ENCODE measurements around the gene C16orf96.

- no peak for TF ChIP-seq POLR2A (IDR thresholded peaks at IDR 0.05)
- TF ChIP-seq, protein P1, sequence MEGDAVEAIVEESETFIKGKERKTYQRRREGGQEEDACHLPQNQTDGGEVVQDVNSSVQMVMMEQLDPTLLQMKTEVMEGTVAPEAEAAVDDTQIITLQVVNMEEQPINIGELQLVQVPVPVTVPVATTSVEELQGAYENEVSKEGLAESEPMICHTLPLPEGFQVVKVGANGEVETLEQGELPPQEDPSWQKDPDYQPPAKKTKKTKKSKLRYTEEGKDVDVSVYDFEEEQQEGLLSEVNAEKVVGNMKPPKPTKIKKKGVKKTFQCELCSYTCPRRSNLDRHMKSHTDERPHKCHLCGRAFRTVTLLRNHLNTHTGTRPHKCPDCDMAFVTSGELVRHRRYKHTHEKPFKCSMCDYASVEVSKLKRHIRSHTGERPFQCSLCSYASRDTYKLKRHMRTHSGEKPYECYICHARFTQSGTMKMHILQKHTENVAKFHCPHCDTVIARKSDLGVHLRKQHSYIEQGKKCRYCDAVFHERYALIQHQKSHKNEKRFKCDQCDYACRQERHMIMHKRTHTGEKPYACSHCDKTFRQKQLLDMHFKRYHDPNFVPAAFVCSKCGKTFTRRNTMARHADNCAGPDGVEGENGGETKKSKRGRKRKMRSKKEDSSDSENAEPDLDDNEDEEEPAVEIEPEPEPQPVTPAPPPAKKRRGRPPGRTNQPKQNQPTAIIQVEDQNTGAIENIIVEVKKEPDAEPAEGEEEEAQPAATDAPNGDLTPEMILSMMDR (IDR thresholded peaks at IDR 0.05), result no peak
Observed at GRCh38 chr16:4639899-4640509, 83.9 kb downstream of the C16orf96 start.
